GM12892 (cell line): ENCODE results near the gene AKT1S1.

Source experiments
- POLR2A ChIP-seq: IDR thresholded peaks from 2 replicates; pipeline ENCODE4 v1.6.1; 2011; ENCODE audit warnings: low read depth, low read length, control low read depth
- POLR2AphosphoS5 ChIP-seq: IDR thresholded peaks from 2 replicates; pipeline ENCODE4 v1.6.1; 2011; ENCODE audit warnings: low read depth, low read length, control low read depth

DNA sequence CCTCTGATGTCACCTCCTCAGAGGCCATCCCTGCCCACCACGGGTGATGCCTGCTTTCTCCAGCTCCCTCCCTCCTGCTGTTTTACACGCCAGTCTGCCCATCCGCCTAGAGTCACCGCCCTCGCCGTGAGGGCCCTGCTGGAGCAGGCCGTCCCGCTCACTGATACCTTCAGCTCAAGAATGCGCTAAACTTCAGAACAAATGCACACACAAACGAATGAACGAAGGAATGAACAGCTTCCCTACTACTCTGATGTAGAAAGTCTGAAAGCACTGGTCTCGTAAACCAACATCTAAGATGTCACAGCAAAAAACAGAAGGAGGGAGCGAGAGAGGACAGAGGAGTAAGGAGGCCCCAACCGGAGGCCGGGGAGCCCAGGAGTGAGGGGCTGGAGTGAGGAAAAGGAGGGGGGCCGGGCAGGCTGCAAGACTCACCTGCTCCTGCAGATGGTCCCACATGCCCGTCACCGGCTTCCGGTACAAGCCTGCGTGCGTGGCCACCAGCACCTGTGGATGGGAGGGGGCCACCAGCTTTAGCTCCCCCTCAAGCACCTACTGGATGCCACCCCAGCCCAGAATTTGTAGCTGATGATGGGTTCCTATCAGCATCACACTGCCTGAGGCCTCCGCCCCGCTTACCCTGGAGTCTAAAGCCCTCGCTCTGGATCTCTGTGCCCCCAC lies 13.8 kb downstream of the AKT1S1 start:
- TF ChIP-seq POLR2AphosphoS5, result no peak
- no peak for TF ChIP-seq POLR2A
